Measurements from ENCODE around the gene LTBP2. TPM values are rescaled to one million over a fixed set of nuclear protein-coding genes. Genes with fewer than 3 reads are reported as not detected.
"Not testable (repeated sequence)": the region's sequence is repeated elsewhere in the genome, so short reads cannot be mapped to it uniquely, and the experiment has no call there.

LTBP2 gene
- polyA plus RNA-seq, 1 experiment, result 41.1 TPM

DNA sequence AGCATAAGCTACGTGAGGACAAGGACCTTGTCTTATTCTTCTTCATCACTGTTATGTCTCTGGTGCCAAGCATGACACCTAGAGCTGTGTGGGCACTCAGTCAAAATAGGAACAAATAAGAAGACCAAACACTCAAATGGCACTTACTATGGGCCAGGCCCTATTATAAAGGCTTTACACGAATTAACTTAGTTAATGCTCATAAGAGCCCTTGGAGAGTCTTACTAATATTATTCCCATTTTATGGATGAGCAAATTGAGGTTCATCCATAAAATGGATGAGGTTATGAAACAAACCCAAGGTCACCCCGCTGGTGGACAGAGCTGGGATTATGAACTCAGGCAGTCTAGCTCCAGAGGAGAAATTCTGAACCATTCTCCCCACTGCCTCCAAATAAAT lies 70.8 kb downstream of the LTBP2 start:
- H3K4me3 ChIP-seq (ENCODE audit: low read depth, low read length), result no peak overlapping the region
- TF ChIP-seq CTCF (IDR thresholded peaks at IDR 0.05; ENCODE audit: insufficient read depth, low read depth, low read length), result no peak
- no peak for DNase-seq (ENCODE audit: low read depth)
- no peaks in the 10 kb centered on the region for H3K27me3 ChIP-seq (ENCODE audit: control insufficient read depth, insufficient read depth, low read length)
- peaks cover 2% of the 10 kb centered on the region; the same call in 1 of the 2 replicates for H3K36me3 ChIP-seq (ENCODE audit: control insufficient read depth, insufficient read depth, low read length)
- ChIA-PET POLR2A (interaction anchor here (0.7 kb wide), 1 partner anchor 98 kb away, joined by 4 read pairs; no protein-coding TSS in a partner anchor), CTCF (interaction anchor here (0.7 kb wide), 1 partner anchor 68 kb away, joined by 4 read pairs; no protein-coding TSS in a partner anchor)

DNA sequence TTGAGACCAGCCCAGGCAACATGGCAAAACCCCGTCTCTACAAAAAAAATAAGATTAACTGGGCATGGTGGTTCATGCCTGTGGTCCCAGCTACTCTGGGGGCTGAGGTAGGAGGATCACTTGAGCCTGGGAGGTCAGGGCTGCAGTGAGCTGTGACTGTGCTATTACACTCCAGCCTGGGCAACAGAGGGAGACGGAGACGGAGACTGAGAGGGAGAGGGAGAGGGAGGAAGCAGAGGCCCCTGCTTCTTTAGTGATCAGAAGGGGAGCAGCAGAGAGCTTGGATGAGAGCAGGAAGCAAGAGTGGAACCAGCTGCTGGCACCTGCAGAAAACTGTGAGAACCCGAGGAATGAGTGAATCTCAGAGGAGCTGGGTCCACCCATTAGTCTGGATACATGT lies 72.5 kb downstream of the LTBP2 start:
- ChIA-PET POLR2A (no interaction called here), CTCF (interaction anchor here (1.4 kb wide), 1 partner anchor 69 kb away, joined by 3 read pairs; no protein-coding TSS in a partner anchor)
- no peak overlapping the region for H3K4me3 ChIP-seq (ENCODE audit: low read depth, low read length)
- TF ChIP-seq CTCF (IDR thresholded peaks at IDR 0.05; ENCODE audit: insufficient read depth, low read depth, low read length), result no peak
- H3K27me3 ChIP-seq (ENCODE audit: control insufficient read depth, insufficient read depth, low read length), result no peaks in the 10 kb centered on the region
- peaks cover 4% of the 10 kb centered on the region for H3K36me3 ChIP-seq (ENCODE audit: control insufficient read depth, insufficient read depth, low read length)
- DNase-seq (ENCODE audit: low read depth), result no peak

DNA sequence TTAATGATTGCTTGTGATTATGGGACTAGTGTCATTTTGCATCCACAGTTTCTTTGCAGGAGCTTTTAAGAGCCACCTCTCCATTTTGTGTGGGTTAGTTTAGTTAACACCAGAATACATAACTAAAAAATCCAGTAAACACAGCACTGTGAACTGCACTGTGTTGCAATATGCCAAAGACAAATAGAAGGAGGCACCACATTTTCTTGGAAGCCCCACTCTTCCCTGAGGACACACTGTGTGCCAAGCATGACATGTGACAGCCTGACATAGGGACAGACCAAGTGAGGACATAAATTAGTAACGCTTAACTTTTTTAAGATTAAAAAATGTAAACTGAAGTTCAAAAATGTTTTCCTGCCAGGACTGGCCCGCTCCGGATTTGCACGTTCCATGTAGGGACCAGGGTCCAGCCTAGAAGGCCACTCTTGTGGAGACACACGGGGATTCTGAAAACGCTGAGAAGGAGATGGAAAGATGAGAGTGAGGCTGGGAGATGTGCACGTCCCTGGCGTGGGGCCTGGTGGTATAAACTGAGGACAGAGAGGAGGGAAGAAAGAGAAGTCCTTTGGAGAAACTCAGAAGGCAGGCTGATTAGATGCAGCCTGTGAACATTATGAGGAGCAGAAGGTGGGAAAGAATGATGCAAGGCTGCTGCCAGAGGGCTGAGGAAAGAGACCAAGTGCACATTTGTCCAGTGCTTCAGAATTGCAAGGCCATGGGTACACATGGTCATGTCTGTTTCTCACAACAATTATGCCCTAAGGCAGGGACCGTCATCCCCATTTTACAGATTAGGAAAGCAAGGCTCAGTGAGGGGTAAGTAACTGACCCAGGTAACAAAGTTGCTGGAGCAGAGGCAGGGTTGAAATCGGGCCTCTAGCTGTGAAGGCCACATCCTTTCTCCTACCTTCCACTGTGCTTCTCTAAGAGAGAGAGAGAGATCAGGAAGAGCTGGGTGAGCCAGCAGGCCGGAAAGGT lies 73.3 kb downstream of the LTBP2 start:
- no peak for TF ChIP-seq CTCF (IDR thresholded peaks at IDR 0.05; ENCODE audit: insufficient read depth, low read depth, low read length)
- Histone ChIP-seq H3K27me3 (ENCODE audit: control insufficient read depth, insufficient read depth, low read length) (no peaks in the 10 kb centered on the region), H3K36me3 (ENCODE audit: control insufficient read depth, insufficient read depth, low read length) (peaks cover 4% of the 10 kb centered on the region), H3K4me3 (ENCODE audit: low read depth, low read length) (no peak overlapping the region)
- ChIA-PET CTCF (interaction anchor here (1.2 to 1.4 kb wide), 3 partner anchors 11 to 70 kb away, joined by 3 read pairs; no protein-coding TSS in a partner anchor), POLR2A (no interaction called here)
- DNase-seq (ENCODE audit: low read depth), result no peak

DNA sequence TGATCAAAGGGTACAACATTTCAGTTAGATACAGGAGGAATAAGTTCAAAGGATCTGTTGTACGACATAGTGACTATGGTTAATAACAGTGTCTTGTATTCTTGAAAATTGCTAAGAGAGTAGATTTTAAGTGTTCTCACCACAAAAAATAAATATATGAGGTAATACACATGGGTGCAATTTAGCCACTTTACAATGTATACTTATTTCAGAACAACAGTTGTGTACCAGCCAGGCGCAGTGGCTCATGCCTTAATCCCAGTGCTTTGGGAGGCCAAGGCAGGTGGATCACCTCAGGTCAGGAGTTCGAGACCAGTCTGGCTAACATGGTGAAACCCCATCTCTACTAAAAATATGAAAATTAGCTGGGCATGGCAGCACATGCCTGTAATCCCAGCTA lies 75.7 kb downstream of the LTBP2 start:
- H3K4me3 ChIP-seq (ENCODE audit: low read depth, low read length); POLR2A ChIA-PET; DNase-seq (ENCODE audit: low read depth); H3K27me3 ChIP-seq (ENCODE audit: control insufficient read depth, insufficient read depth, low read length); H3K36me3 ChIP-seq (ENCODE audit: control insufficient read depth, insufficient read depth, low read length); CTCF ChIA-PET: not testable (repeated sequence)

DNA sequence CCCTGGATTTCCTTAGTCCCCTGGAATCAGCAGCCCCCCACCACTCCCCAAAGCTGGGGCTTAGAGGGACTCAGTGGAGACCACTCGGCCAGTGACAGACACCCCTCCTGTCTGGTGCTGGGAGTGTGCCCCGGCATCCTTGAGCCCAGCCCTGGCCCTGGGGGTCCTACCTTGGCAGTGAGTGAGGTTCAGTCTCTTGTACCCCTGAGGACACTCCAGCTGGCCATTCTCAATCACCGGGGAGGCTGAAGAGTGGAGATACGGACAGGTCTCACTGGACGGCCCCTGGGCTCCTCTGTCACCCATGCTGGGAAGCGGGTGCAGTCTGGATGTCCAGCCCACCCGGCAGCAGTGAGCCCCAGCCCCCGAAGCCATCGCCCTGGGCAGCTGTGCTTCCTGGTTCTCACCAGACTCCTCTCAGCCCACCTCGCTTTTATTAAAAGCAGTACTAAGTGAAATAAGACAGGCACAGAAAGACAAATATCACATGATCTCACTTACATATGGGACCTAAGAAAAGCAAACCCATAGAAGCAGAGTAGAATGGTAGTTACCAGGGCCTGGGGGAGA lies 76.2 kb downstream of the LTBP2 start:
- TF ChIP-seq CTCF (IDR thresholded peaks at IDR 0.05; ENCODE audit: insufficient read depth, low read depth, low read length), result no peak
- POLR2A ChIA-PET, result no interaction called here
- H3K36me3 ChIP-seq (ENCODE audit: control insufficient read depth, insufficient read depth, low read length), result peaks cover 4% of the 10 kb centered on the region

More for the DNA sequence above, 76.2 kb downstream of the LTBP2 start:
- CTCF ChIA-PET, result interaction anchor here (0.8 kb wide), 1 partner anchor 19 kb away, joined by 3 read pairs; no protein-coding TSS in a partner anchor
- Histone ChIP-seq H3K4me3 (ENCODE audit: low read depth, low read length) (no peak overlapping the region), H3K27me3 (ENCODE audit: control insufficient read depth, insufficient read depth, low read length) (no peaks in the 10 kb centered on the region)
- DNase-seq (ENCODE audit: low read depth), result no peak
